Fibroblast of upper back skin (primary cell): ENCODE results near the gene YLPM1.
"Not testable (repeated sequence)": the region's sequence is repeated elsewhere in the genome, so short reads cannot be mapped to it uniquely, and the experiment has no call there.

Experiments
- DNase-seq: peaks from one replicate; pipeline ENCODE4 v3.0.0-alpha.2; 2013

The YLPM1 gene, protein sequence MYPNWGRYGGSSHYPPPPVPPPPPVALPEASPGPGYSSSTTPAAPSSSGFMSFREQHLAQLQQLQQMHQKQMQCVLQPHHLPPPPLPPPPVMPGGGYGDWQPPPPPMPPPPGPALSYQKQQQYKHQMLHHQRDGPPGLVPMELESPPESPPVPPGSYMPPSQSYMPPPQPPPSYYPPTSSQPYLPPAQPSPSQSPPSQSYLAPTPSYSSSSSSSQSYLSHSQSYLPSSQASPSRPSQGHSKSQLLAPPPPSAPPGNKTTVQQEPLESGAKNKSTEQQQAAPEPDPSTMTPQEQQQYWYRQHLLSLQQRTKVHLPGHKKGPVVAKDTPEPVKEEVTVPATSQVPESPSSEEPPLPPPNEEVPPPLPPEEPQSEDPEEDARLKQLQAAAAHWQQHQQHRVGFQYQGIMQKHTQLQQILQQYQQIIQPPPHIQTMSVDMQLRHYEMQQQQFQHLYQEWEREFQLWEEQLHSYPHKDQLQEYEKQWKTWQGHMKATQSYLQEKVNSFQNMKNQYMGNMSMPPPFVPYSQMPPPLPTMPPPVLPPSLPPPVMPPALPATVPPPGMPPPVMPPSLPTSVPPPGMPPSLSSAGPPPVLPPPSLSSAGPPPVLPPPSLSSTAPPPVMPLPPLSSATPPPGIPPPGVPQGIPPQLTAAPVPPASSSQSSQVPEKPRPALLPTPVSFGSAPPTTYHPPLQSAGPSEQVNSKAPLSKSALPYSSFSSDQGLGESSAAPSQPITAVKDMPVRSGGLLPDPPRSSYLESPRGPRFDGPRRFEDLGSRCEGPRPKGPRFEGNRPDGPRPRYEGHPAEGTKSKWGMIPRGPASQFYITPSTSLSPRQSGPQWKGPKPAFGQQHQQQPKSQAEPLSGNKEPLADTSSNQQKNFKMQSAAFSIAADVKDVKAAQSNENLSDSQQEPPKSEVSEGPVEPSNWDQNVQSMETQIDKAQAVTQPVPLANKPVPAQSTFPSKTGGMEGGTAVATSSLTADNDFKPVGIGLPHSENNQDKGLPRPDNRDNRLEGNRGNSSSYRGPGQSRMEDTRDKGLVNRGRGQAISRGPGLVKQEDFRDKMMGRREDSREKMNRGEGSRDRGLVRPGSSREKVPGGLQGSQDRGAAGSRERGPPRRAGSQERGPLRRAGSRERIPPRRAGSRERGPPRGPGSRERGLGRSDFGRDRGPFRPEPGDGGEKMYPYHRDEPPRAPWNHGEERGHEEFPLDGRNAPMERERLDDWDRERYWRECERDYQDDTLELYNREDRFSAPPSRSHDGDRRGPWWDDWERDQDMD (N-terminal part only)

DNA sequence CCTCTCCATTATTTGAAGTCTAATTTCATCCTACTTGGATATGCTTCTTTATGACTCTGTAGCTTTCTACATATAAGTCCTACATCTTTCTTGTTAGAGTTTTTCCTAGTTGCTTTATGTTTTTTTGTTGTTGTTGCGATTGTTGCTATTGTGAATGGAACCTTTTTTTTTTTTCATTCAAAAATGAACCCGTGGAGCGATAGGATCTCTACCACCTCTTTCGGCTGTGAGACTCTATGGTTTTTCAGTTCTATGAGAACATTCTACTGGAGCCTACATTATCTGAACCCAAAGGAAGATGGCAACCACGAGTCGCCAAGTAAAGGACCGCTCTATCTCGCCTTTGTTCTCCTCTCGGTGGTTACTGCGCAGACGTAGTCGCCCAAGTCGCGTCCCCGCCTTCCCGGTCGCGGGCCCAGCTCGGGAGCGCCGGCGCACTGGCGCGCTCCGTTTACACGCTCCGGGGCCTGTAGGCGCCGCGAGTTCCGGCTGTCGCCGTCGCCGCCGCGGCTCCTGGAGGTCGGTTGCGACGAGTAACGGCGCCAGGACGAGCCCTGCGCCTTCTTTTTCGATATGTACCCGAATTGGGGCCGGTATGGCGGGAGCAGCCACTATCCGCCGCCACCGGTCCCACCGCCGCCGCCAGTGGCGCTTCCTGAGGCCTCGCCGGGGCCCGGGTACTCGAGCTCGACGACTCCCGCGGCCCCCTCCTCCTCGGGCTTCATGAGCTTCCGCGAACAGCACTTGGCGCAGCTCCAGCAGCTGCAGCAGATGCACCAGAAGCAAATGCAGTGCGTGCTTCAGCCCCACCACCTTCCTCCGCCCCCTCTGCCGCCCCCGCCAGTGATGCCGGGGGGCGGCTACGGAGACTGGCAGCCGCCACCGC, at the start of gene YLPM1:
Gene YLPM1, plus strand, starts transcription at position 400 of the 886 bp plus-strand sequence. Its CDS starts 174 bp downstream, at position 574.
- DNase-seq, result peak; percentile 97

DNA sequence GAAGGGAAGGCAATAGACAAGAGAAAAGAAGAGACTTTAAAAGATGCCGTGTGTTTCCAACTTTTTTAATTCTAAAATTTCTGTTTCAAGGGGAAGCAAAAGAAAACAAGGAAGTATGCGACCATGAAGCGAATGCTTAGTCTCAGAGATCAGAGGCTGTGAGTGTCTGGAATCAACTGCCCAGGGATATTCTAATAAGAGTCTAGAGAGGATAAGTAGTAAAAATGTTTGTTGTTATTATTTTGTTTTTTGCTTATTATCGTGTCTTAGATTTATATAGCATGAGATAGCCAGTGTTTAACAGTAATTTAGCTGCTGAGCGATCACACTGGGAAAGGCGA, 49.8 kb upstream of the YLPM1 start:
- DNase-seq, result no peak

DNA sequence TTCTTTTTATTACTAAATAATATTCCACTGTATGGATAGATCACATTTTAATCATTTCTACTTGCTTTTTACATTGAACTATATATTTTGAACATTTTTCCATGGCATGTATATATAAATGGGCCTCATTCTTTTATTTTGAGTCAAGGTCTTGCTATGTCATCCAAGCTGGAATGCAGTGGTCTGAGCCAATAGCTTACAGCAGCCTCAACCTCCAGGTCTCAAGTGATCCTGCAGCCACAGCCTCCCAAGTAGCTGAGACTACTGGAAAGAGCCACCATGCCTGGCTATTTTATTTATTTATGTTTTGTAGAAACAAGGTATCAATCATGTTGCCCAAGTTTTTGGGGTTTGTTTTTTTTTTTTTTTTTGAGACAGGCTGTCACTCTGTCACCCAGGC, 42.6 kb upstream of the YLPM1 start:
- peak; percentile 78 for DNase-seq

DNA sequence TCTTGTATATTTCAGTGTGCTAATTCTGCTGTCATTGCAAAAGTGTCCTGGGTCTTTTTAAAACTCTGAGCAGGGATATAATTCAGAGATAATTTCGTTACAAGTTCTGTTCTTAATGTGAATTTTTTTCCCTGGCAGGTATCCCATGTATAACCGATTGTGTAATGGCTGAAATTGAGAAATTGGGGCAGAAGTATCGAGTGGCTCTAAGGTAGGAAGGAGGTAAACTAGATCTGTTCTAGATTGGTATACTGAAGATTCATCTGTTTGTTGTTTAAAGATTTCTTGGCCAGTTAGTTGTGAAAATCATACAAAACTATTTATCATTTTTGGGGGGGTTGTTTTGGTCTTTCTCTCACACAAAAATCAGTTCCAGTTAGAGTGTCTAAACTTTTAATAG, 40.0 kb upstream of the YLPM1 start:
- no peak for DNase-seq

DNA sequence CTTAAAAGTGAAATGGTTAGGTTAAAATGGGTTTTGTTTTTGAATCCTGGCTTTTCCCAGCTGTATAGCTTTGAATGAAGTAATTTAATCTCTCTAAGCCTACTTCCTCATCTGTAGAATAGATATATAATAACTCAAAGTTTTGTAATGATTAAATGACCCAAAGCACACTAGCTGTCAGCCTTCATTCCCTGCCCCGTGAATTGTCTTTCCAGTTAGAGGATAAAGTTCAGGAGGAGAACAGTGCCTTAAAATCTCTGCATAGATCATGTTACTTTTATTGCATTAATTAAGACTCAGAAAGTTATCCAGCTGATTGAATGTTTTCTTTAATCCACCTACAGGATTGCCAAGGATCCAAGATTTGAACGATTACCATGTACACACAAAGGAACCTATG, 30.7 kb upstream of the YLPM1 start:
- no peak for DNase-seq

DNA sequence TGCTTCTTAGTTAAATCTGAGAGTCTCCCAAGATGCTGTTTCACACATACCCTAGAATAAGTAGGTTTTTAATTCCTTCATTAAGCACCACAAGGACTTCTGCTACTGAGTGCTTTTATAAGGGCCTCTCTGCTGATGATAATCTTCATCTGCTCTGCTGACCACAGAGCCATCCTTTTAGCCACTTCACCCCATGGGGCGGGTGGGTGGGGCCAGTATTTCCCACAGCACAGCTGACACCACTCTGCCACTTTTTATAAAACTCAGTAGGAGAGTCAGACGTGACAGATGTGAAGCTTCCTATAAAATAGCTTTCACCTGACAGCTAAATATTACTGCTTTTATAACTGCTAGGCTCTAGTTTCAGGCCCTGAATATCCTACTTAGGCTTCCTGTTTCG, 29.9 kb upstream of the YLPM1 start:
- DNase-seq, result no peak

DNA sequence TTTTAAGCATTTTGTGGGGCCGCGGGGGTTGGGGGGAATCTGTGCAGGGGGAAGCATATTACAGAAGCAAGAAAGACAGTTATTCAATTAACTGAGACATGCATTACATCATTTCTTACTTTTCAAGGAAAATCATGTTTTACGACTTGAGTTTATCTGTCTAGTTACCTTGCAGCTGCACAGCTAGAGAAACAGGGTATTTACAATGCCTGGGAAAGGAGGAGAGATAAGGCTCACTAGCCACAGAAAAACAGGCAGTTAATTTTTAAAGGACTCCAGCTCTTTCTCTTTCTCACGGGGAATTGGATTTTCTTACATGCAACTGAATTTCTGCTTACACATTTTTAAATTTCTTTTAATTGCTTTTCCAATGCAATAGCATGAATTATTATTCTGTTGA, 28.0 kb upstream of the YLPM1 start:
- no peak for DNase-seq

DNA sequence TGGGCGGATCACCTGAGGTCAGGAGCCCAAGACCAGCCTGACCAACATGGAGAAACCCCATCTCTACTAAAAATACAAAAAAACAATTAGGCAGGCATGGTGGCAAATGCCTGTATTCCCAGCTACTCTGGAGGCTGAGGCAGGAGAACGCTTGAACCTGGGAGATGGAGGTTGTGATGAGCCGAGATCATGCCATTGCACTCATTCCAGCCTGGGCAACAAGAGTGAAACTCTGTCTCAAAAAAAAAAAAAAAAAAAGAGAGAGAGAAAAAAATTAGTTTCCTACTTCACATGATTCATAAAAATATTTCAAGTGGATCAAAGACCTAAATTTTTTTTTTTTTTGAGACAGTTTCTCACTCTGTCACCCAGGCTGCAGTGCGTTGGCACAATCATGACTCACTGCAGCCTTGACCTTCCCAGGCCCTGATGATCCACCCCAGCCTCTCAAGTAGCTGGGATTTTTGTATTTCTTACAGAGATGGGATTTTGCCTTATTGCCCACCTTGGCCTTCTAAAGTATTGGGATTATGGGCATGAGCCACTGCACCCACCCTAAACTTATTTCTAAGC, 25.3 kb upstream of the YLPM1 start:
- DNase-seq, result no peak

DNA sequence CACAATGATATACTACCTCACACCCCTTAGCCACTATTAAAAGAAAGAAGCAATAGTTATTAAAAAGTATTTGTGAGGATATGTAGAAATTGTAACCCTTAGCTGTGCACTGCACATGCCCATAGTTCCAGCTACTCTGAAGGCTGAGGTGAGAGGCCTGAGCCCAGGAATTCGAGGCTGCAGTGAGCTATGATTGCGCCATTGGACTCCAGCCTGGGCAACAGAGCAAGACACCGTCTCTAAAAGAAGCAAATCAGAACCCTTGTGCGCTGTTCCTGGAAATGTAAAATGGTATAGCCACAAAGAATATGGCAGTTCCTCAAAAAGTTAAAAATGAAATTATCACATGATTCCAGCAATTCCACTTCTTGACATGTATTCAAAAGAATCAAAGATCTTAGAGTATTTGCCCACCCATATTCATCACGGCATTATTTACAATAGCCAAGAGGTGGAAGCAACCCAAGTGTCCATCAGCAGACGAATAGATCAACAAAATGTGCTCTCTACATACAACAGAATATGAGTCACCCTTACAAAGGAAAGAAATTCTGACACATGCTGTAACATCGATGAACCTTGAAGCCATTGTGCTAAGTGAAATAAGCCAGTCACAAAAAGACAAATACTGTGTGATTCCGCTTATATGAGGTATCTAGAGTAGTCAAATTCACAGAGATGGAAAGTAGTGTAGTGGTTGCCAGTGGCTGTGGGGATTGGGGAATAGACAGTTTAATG, 23.7 kb upstream of the YLPM1 start:
- DNase-seq, result no peak

DNA sequence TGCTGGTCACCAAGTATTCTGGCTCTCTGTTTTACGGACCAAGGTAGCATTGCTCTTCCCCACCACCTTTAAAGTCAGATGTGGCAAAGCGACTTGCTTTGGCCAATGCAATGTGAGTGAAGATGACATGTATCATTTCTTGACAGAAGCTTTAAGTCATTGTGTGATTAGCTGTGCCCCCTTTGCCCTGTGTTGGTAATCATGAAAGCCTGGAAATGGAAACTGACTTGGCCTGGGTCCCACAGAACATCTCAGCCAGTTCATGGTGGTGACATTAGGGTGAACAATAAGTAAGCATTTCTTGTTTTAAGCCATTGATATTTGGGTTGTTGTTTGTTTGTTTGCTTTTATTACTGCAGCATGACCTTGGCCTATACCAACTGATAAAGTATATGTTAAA, 15.9 kb upstream of the YLPM1 start:
- no peak for DNase-seq

DNA sequence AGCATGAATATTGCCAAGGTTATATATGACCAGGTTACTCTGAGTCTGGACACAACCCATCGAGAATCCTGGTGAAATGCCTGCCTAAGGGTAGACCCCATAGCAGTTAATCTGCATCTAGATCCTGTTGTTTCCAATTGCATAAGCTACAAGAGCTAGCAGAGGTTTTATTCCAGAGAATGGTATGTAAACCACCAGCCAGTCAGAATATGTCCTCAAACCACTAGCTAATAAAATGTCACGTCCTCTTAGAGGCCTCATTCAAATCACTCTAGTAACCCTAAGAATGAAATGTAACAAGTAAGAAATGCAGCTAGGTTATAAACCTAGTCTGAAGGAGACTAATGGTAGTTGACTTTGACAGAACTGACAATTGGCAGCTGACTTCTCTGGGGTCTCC, 9.0 kb upstream of the YLPM1 start:
- DNase-seq, result peak; percentile 8

DNA sequence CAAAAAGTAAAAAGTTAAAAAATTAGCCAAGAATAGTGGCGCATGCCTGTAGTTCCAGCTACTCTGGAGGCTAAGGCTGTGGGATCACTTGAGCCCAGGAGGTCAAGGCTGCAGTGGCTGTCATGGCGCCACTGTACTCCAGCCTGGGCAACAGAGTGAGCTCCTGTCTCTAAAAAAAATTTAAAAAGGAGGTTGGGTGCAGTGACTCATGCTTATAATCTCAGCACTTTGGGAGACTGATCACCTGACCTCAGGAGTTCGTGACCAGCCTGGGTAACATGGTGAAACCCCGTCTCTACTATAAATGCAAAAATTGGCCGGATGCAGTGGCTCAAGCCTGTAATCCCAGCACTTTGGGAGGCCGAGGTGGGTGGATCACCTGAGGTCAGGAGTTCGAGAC, 8.2 kb upstream of the YLPM1 start:
- no peak for DNase-seq

DNA sequence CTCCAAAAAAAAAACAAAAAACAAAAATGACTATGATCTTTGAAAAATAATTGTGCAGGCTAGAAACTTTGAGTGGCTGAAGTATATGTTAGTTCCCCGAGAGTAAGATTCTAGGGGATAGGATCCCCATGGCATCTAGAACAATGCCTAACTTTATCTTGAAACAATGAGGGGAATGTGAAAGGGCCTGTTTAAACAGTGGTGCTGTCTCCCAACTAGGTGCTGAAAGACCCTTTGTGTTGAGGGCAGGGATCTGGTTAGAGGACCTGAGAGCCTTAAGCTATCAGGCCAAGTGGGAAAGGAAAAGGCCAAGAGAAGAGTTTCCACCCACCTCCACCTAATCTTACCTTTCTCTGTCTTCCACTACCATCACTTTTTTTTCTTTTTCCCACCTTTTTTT, 6.8 kb upstream of the YLPM1 start:
- no peak for DNase-seq

DNA sequence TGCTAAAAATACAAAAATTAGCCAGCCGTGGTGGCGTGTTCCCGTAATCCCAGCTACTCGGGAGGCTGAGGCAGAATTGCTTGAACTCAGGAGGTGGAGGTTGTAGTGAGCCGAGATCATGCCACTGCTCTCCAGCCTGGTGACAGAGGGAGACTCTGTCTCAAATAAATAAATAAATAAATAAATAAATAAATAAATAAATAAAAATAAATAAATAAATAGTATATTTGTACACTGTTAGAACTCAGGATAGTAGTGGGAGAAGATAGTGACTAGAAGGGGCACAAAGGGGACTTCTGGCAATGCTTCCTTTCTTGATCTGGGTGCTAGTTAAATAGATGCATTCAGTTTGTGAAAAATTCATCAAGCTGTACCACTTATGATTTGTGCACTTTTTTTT, 4.6 kb upstream of the YLPM1 start:
- DNase-seq, result not testable (repeated sequence)

DNA sequence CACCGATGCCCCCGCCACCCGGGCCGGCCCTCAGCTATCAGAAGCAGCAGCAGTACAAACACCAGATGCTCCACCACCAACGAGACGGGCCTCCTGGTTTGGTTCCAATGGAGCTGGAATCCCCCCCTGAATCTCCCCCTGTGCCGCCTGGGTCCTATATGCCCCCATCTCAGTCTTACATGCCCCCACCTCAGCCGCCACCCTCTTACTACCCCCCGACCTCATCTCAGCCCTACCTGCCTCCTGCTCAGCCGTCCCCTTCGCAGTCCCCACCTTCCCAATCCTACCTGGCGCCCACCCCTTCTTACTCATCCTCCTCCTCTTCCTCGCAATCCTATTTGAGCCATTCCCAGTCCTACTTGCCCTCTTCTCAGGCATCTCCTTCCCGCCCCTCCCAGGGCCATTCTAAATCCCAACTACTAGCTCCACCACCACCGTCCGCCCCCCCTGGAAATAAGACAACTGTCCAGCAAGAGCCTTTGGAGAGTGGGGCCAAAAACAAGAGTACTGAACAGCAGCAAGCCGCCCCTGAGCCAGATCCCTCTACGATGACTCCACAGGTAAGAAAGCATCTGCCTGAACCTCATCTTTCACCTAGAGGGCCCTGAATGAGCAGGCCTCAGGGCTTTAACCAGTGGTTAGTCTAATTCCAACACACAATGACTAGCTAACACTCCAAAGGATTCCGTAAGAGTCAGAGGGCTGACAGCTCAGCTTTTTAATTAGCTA, 851 bp downstream of the YLPM1 start:
- DNase-seq, result peak; percentile 6

DNA sequence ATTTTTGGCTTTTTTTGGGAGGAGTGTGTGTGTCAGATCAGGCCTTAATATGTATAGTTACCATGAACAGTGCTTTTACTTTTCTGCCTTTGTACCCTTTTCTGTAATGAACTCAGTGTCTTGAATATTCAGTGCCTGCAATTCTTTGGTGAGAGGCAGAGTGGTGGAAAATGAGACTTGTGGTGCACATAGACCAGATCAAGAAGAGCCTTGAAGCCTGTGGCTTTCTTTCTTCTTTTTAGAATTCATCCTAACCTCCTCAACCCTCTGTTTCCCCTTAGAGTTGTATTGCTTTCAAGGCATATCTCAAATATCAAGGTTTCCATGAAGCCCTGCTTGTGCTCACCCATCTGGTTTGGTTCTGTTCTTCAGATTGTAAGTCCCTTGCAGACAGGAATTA, 2.6 kb downstream of the YLPM1 start:
- no peak for DNase-seq

DNA sequence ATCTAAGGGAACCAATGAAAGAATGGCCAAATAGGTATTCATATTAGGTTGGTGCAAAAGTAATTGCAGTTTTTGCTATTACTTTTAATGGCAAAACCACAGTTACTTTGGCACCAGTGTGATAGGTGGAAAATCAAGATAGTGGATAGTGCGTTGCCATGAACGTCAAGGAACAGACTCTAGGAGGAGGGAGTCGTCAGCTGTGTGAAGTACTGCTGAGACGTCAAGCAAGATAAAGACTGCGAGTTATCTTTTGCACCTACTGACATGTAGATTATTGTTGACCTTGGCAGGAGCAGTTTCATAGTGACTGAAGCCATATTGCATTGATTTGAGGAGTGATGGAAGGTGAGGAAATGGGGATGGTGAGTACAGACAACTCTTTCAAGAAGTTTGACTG, 8.3 kb downstream of the YLPM1 start:
- no peak for DNase-seq

DNA sequence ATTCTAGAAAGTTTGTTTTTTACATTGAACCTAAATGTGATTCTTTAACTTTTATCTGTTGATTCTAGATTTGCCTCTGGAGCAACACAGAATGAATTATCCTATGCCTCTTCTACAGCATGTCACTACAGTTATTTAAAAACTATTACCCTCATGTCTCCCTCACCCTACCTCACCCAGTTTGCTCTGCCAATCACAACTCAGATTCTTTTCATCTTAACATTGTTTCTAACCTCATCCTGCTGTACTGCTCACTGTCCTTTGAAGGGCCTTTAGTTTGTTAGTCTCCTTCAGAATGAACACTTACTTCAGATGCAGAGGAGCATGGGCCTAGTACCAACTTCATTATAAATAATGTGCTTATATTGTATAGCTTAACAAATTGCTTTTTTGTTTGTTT, 21.5 kb downstream of the YLPM1 start:
- no peak for DNase-seq

DNA sequence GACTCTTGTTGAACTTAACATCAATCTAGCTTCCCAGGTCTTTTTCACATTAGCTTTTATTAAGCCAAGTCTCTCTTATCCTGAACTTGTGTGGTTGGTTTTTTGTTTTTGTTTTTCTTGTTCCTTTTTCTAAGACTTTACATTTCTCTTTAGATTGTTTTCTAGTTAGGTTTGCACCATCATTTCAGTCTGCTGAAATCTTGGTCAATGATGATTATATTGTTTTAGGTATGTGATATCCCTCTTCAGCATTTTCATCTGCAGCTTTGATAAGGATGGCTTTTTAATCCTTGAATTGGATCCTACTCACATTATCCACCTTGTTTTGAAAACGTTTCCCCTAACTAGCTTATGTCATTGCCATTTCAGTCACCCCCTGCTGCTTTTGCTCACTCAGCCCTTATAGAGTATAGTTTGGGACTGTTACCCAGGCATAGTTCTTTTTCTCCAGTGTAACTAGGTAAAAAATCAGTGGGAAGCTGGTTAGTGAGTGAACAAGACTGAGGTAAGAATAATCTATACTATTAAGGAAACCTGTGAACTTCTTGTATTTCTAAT, 22.0 kb downstream of the YLPM1 start:
- no peak for DNase-seq

DNA sequence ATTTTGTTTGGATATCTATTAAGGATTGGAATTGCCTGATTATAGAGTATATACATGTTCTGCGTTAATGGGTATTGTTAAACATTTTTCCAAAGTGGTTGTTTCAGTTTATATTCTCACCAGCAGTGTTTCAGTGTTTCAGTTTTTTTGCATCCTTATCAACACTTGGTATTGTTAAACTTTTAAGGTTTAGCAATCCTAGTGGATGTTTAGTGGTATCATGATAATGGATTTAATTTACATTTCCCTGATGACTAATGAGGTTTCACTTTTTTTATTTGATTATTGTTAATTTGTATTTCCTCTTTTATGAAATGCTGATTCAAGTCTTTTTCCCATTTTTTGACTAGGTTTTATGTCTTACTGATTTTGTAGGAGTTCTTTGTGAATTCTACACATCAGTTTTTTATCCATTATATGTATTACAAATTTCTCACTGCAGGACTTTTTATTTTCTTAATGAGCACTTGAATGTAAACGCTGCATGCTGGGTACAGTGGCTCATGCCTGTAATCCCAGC, 23.7 kb downstream of the YLPM1 start:
- DNase-seq, result no peak
